ELR (cell line): ENCODE results near the gene AGR3.
A peak's percentile ranks its signal among the peaks of the same experiment; 100 is the strongest.
"Not testable (repeated sequence)": the region's sequence is repeated elsewhere in the genome, so short reads cannot be mapped to it uniquely, and the experiment has no call there.

ENCODE experiments used
- DNase-seq: peaks from one replicate; pipeline ENCODE4 v3.0.0-alpha.2; 2015; ENCODE audit warnings: low read depth

The AGR3 gene

GRCh38 chr7:16891338-16891737 lies 9.6 kb upstream of the AGR3 start:
- peak; percentile 83 for DNase-seq

GRCh38 chr7:16889851-16890415 lies 8.2 kb upstream of the AGR3 start:
- peak; percentile 42 for DNase-seq

- DNase-seq: no peak
Measured at GRCh38 chr7:16889305-16889704, 7.5 kb upstream of the AGR3 start.

GRCh38 chr7:16883918-16884317 lies 2.1 kb upstream of the AGR3 start:
- DNase-seq: no peak

GRCh38 chr7:16880554-16880953 lies 1.2 kb downstream of the AGR3 start:
- DNase-seq: no peak

GRCh38 chr7:16879181-16879580 lies 2.6 kb downstream of the AGR3 start:
- no peak for DNase-seq

- no peak for DNase-seq
Measured at GRCh38 chr7:16875861-16876260, 5.9 kb downstream of the AGR3 start.

- no peak for DNase-seq
Measured at GRCh38 chr7:16874066-16874465, 7.7 kb downstream of the AGR3 start.

GRCh38 chr7:16867328-16867727 lies 14.5 kb downstream of the AGR3 start:
- DNase-seq: no peak

GRCh38 chr7:16853189-16853588 lies 28.6 kb downstream of the AGR3 start:
- not testable (repeated sequence) for DNase-seq

- no peak for DNase-seq
Measured at GRCh38 chr7:16851829-16852228, 30.0 kb downstream of the AGR3 start.

GRCh38 chr7:16850614-16851466 lies 30.9 kb downstream of the AGR3 start:
- DNase-seq: no peak

GRCh38 chr7:16849296-16850148 lies 32.3 kb downstream of the AGR3 start:
- DNase-seq: no peak

- peak; percentile 27 for DNase-seq
Measured at GRCh38 chr7:16847381-16847860, 34.4 kb downstream of the AGR3 start.

- DNase-seq: no peak
Measured at GRCh38 chr7:16846601-16847165, 35.1 kb downstream of the AGR3 start.

- DNase-seq: no peak
Measured at GRCh38 chr7:16845746-16846145, 36.0 kb downstream of the AGR3 start.

- no peak for DNase-seq
Measured at GRCh38 chr7:16841681-16842080, 40.1 kb downstream of the AGR3 start.

- DNase-seq: no peak
Measured at GRCh38 chr7:16840094-16840493, 41.7 kb downstream of the AGR3 start.

GRCh38 chr7:16839646-16840045 lies 42.1 kb downstream of the AGR3 start:
- DNase-seq: no peak

GRCh38 chr7:16838891-16839290 lies 42.9 kb downstream of the AGR3 start:
- DNase-seq: no peak

- no peak for DNase-seq
Measured at GRCh38 chr7:16838386-16838785, 43.4 kb downstream of the AGR3 start.

- peak; percentile 53 for DNase-seq
Measured at GRCh38 chr7:16836481-16836880, 45.3 kb downstream of the AGR3 start.
